ENCODE results near the gene LMO1.

DNA sequence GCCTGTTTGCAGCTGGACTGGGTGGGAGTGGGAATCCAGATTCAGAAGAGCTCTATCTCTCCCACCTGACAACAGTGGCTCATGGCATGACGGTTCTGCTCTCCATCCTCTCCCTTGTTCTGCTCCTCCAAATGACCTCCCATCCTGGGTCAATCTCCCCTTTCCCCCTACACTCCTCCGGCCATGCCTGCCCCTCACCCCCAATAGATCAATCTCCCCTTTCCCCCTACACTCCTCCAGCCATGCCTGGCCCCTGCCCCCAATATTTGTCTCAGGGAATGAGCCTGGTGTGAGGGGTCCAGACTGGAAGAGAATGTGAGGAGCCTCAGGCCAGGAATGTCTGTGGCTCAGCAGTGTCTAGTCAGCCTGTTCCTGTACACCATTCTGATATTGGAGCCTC lies 64.0 kb downstream of the LMO1 start:
- TF ChIP-seq, protein P1, sequence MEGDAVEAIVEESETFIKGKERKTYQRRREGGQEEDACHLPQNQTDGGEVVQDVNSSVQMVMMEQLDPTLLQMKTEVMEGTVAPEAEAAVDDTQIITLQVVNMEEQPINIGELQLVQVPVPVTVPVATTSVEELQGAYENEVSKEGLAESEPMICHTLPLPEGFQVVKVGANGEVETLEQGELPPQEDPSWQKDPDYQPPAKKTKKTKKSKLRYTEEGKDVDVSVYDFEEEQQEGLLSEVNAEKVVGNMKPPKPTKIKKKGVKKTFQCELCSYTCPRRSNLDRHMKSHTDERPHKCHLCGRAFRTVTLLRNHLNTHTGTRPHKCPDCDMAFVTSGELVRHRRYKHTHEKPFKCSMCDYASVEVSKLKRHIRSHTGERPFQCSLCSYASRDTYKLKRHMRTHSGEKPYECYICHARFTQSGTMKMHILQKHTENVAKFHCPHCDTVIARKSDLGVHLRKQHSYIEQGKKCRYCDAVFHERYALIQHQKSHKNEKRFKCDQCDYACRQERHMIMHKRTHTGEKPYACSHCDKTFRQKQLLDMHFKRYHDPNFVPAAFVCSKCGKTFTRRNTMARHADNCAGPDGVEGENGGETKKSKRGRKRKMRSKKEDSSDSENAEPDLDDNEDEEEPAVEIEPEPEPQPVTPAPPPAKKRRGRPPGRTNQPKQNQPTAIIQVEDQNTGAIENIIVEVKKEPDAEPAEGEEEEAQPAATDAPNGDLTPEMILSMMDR (IDR thresholded peaks at IDR 0.05; ENCODE audit: poor library complexity) = no peak
- TF ChIP-seq EZH2phosphoT487 (IDR thresholded peaks at IDR 0.05; ENCODE audit: low read depth, severe bottlenecking, unreplicated experiment) = no peak
